T-cell (primary cell): ENCODE results near the gene STARD3. TPM values are rescaled to one million over a fixed set of nuclear protein-coding genes. Genes with fewer than 3 reads are reported as not detected.

Experiments used
- ATAC-seq, 4 experiments: fragments of 200-7000 bp in 3 of 4; fragments of 150-1000 bp in 1 of 4; cut with Tn5 transposase; replicated peaks in 1 of 4; 1 replicate in 3 of 4; 2 replicates in 1 of 4; pipeline ENCODE4 v1.10.0; 2021; ENCODE audit warnings: moderate library complexity in 3 of 4, mild to moderate bottlenecking in 2 of 4, moderate number of reproducible peaks in 1 of 4
- CTCF ChIA-PET, 2 donors: fragments of 300-600 bp; sonication (Branson Sonifier 250); formaldehyde crosslinking; loops; one replicate each; lab custom pipeline; 2022; ENCODE audit warnings: antibody characterized with exemption in 2 of 2; lab: Charles Lee
- POLR2A ChIA-PET, 2 donors: fragments of 300-600 bp; sonication (Branson Sonifier 250); formaldehyde crosslinking; loops; one replicate each; lab custom pipeline; 2022; ENCODE audit warnings: antibody characterized with exemption in 2 of 2; lab: Charles Lee
- DNase-seq, 35 experiments: peaks; one replicate each; pipeline versions ENCODE4 v3.0.0 to v3.0.0-alpha.2; 2013 to 2023
- H3K27ac ChIP-seq: one replicate; pipeline ENCODE4 v1.5.1; 2013; ENCODE audit warnings: low read length
- H3K27me3 ChIP-seq, 2 experiments: replicated peaks in 1 of 2; 1 replicate in 1 of 2; 2 replicates in 1 of 2; pipeline versions ENCODE4 v1.6.1 to v1.7.0; 2013; ENCODE audit warnings: low read length in 1 of 2, mixed read lengths in 1 of 2; ENCODE audit not compliant: control insufficient read depth in 2 of 2, insufficient read depth in 2 of 2; ENCODE audit errors: extremely low read depth in 1 of 2
- H3K36me3 ChIP-seq, 2 donors: 1 replicate in 1 of 2; 2 replicates in 1 of 2; pipeline versions ENCODE4 v1.6.1 to v1.7.0; 2013; ENCODE audit warnings: low read length in 1 of 2; ENCODE audit not compliant: control insufficient read depth in 2 of 2, insufficient read depth in 1 of 2; ENCODE audit errors: extremely low read depth in 1 of 2
- H3K4me1 ChIP-seq, 2 experiments: 1 replicate in 1 of 2; 2 replicates in 1 of 2; pipeline versions ENCODE4 v1.6.1 to v1.7.0; 2013; ENCODE audit warnings: low read length in 2 of 2, mixed read lengths in 1 of 2; ENCODE audit not compliant: insufficient read depth in 2 of 2, control insufficient read depth in 1 of 2; ENCODE audit errors: extremely low read depth in 1 of 2
- H3K4me3 ChIP-seq, 2 donors: 1 replicate in 1 of 2; 2 replicates in 1 of 2; pipeline versions ENCODE4 v1.5.1 to v1.7.0; 2013; ENCODE audit warnings: mild to moderate bottlenecking in 2 of 2, low read length in 1 of 2, moderate library complexity in 1 of 2; ENCODE audit not compliant: control insufficient read depth in 1 of 2; ENCODE audit errors: extremely low read depth in 1 of 2
- H3K9me3 ChIP-seq: 2 replicates; pipeline ENCODE4 v1.7.0; 2013
- H3K27ac Mint-ChIP-seq, 2 donors: one replicate each; pipeline ENCODE4 v1.8.0; 2020 to 2021; ENCODE audit warnings: mild to moderate bottlenecking in 2 of 2, mixed read lengths in 2 of 2
- H3K27me3 Mint-ChIP-seq, 2 donors: one replicate each; pipeline ENCODE4 v1.8.0; 2021 to 2022; ENCODE audit warnings: mixed read lengths in 2 of 2
- H3K36me3 Mint-ChIP-seq: one replicate; pipeline ENCODE4 v1.8.0; 2021; ENCODE audit warnings: mixed read lengths
- H3K4me1 Mint-ChIP-seq, 3 donors: one replicate each; pipeline ENCODE4 v1.8.0; 2020 to 2022; ENCODE audit warnings: mixed read lengths in 3 of 3, mild to moderate bottlenecking in 1 of 3
- H3K4me3 Mint-ChIP-seq, 3 donors: one replicate each; pipeline ENCODE4 v1.8.0; 2020 to 2022; ENCODE audit warnings: mild to moderate bottlenecking in 3 of 3, mixed read lengths in 3 of 3, moderate library complexity in 3 of 3
- H3K9me3 Mint-ChIP-seq, 3 donors: one replicate each; pipeline ENCODE4 v1.8.0; 2020 to 2022; ENCODE audit warnings: mixed read lengths in 3 of 3
- WGBS: methylation state at CpG from one replicate; pipeline ENCODE4 v1.1.5; 2013; ENCODE audit warnings: missing lambda C conversion rate; ENCODE audit not compliant: insufficient coverage; 5-methylcytosine and 5-hydroxymethylcytosine counted together
- total RNA-seq, 35 experiments: library from RNA in 6 of 35; stranded (reverse) in 6 of 35; fragments of 120-200 nt in 1 of 35; gene quantifications; one replicate each; pipeline versions ENCODE4 v1.2.1 to v1.2.4 and lab custom pipeline; 2013 to 2026

STARD3 gene
- total RNA-seq, 5 donors from 2014 or later (not counting 1 experiment from before 2014, with no cell fraction given), result 81.3 to 146 (median 99.7) TPM

DNA sequence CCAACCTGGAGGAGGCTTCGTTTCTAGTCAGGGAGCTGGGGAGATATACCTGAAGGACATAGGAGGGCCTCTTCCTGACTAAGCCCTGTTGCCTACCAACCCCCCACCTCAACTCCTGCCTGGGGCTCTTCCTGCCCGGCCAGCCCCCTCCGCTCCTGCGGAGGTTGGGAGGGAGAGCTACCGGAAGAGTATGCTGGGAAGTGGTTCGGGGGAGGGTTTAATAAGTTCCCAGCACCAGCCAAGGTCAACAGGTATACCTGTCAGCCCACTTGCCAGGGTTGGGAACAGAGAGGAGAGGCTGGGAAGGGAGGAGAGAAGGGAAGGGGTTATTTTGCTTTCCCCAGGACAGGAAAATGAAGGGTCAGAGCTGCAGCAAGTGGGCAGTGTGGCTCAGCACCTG is 5.5 kb upstream of the STARD3 start:
- POLR2A ChIA-PET, result interaction anchor here (0.5 to 0.6 kb wide), 2 partner anchors 16 to 1287 kb away, joined by 3 read pairs; no protein-coding TSS in a partner anchor
- H3K4me3 Mint-ChIP-seq, result no peak overlapping the region

DNA sequence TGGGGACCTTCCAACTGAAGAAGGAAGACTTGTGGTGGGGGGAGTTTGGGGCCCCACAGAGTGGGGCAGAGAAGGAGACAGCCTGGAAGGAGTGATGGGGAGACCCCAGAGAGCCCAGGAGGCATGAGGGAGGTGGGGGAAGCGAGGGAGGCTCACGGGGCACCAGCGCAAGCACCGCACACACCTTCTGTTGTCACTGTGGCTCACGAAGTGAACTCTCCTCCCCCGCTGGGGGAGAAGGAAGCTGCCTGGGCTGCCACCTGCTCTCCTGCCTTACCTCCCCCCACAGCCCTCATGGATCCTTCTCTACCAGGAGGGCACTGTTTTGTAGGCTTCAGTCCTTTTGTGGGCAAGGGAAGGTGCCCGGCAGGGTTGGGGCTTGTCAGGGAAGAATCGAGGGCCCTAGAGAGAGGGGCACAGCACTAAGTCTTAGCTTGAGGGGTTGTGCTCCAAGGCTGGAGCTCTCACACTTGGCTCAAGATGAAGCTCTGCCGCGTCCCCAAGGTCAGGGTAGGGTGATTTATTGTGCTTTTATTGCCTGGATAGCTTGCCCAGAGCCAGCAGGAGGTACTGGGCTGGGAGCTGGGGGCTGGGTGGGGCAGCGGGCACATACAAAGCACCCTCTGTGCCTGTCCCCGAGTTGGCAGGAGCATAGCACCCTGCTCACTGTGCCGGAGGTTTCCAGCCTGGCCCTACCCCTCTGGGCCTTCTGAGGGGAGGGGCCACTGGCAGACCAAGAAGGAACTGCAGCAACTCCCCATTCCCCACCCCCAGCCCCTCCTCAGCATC is 4.6 kb upstream of the STARD3 start:
- DNase-seq, result no peak
- ChIA-PET CTCF (interaction anchor here in 1 of 2 donors (5.7 kb wide), 1 partner anchor 10 kb away, joined by 40 read pairs; no protein-coding TSS in a partner anchor), POLR2A (no interaction called here)
- peaks cover 0 to 59% of the 10 kb centered on the region in 2 experiments for H3K27me3 ChIP-seq
- H3K4me1 Mint-ChIP-seq, result peaks cover 21 to 34% (median 22%) of the 10 kb centered on the region in 3 donors
- no peaks in the 10 kb centered on the region for H3K36me3 ChIP-seq
- no peak overlapping the region for H3K4me3 ChIP-seq
- H3K4me3 Mint-ChIP-seq, result no peak overlapping the region
- WGBS, result 75% methylated on average over 7 of the region's 13 CpGs
- no peak overlapping the region for H3K27ac Mint-ChIP-seq
- H3K9me3 ChIP-seq, result no peaks in the 10 kb centered on the region
- H3K4me1 ChIP-seq, result peaks cover 17 to 30% of the 10 kb centered on the region in 2 experiments
- no peak for ATAC-seq
- H3K9me3 Mint-ChIP-seq, result no peaks in the 10 kb centered on the region
- H3K27me3 Mint-ChIP-seq, result peaks cover 18 to 24% of the 10 kb centered on the region in 2 donors
- H3K36me3 Mint-ChIP-seq, result no peaks in the 10 kb centered on the region
- no peak overlapping the region for H3K27ac ChIP-seq

More for the DNA sequence above, 5.5 kb upstream of the STARD3 start:
- Histone ChIP-seq H3K4me1 (peaks cover 17 to 33% of the 10 kb centered on the region in 2 experiments), H3K27ac (no peak overlapping the region), H3K36me3 (no peaks in the 10 kb centered on the region), H3K9me3 (no peaks in the 10 kb centered on the region), H3K27me3 (peaks cover 0 to 68% of the 10 kb centered on the region in 2 experiments), H3K4me3 (no peak overlapping the region)
- Mint-ChIP-seq H3K9me3 (no peaks in the 10 kb centered on the region), H3K27me3 (peaks cover 23 to 28% of the 10 kb centered on the region in 2 donors), H3K36me3 (no peaks in the 10 kb centered on the region), H3K4me1 (peaks cover 21 to 30% (median 22%) of the 10 kb centered on the region in 3 donors), H3K27ac (peak overlapping the region in 1 of 2 donors; percentile 25)
- DNase-seq (no peak), ATAC-seq (no peak)
- WGBS, result 59% methylated on average over 2 of the region's 6 CpGs
- CTCF ChIA-PET, result interaction anchor here (0.6 to 5.7 kb wide), 3 partner anchors 9 to 366 kb away, joined by 5 to 40 read pairs (median 5); no protein-coding TSS in a partner anchor

DNA sequence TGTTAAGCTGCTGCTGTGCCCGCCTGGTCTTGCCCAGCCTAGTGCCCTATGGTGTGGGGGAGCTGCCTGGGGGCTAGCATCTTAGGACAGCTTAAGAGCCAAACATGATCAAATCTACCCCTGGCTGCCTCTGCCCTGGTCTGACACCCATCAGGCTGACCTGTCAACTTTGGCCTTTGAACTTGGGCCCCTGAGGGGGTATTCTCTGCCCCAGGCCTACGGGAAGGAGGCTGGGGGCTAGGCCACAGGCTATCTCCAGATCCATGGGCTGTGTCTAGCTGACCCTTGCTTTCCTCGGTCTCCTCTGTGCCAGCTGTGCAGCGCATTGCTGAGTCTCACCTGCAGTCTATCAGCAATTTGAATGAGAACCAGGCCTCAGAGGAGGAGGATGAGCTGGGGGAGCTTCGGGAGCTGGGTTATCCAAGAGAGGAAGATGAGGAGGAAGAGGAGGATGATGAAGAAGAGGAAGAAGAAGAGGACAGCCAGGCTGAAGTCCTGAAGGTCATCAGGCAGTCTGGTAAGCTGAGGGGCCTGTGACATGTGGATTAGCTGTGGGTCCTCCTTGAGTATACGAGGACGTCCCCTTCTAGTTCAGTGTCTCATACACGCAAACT is 3.3 kb upstream of the STARD3 start:
- Histone ChIP-seq H3K4me1 (peaks cover 27 to 39% of the 10 kb centered on the region in 2 experiments), H3K4me3 (no peak overlapping the region), H3K36me3 (peaks cover 0 to 4% of the 10 kb centered on the region in 2 donors), H3K27ac (no peak overlapping the region), H3K9me3 (no peaks in the 10 kb centered on the region), H3K27me3 (peaks cover 0 to 46% of the 10 kb centered on the region in 2 experiments)
- Mint-ChIP-seq H3K4me1 (peaks cover 32 to 47% (median 34%) of the 10 kb centered on the region in 3 donors), H3K4me3 (no peak overlapping the region), H3K27ac (no peak overlapping the region), H3K36me3 (no peaks in the 10 kb centered on the region), H3K9me3 (no peaks in the 10 kb centered on the region), H3K27me3 (peaks cover 10 to 15% of the 10 kb centered on the region in 2 donors)
- ChIA-PET CTCF (interaction anchor here (0.9 to 5.7 kb wide), 3 partner anchors 11 to 21 kb away, joined by 3 to 40 read pairs (median 4); no protein-coding TSS in a partner anchor), POLR2A (no interaction called here)
- 70% methylated on average over 7 of the region's 8 CpGs for WGBS
- DNase-seq (no peak), ATAC-seq (no peak)

DNA sequence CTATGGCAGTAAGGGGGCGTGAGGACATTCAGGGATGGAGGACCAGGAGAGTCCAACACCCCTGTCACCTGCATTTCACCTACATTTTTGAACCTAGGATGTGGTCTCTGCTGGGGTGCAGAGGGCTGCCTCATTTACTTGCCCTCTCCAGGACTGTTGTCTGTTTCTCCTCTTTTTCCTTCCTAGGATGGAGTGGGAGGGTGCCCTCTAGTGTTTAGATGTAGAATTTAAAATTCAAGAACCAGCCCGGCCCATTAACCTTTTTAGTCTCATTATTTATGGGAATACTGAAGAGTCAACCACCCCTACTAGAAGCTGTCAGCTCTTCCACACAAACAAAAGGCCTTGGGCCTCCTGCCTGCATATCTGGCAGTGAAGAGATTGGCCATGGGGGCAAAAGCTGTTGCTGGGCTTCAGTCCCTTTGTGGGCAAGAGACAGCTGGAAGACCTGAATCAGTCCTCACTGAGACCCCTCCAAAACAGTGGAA is 2.5 kb upstream of the STARD3 start:
- Mint-ChIP-seq H3K9me3 (no peaks in the 10 kb centered on the region), H3K27ac (peak overlapping the region in 1 of 2 donors; percentile 11), H3K27me3 (peaks cover 9 to 10% of the 10 kb centered on the region in 2 donors), H3K4me3 (no peak overlapping the region), H3K36me3 (no peaks in the 10 kb centered on the region), H3K4me1 (peaks cover 39 to 55% (median 41%) of the 10 kb centered on the region in 3 donors)
- Histone ChIP-seq H3K4me3 (no peak overlapping the region), H3K36me3 (peaks cover 0 to 4% of the 10 kb centered on the region in 2 donors), H3K27ac (no peak overlapping the region), H3K4me1 (peaks cover 30 to 46% of the 10 kb centered on the region in 2 experiments), H3K27me3 (peaks cover 0 to 38% of the 10 kb centered on the region in 2 experiments), H3K9me3 (no peaks in the 10 kb centered on the region)
- no peak for ATAC-seq
- no CpG with 5 or more reads among the region's 2 CpGs for WGBS
- ChIA-PET POLR2A (no interaction called here), CTCF (interaction anchor here (0.9 to 5.7 kb wide), 5 partner anchors 12 to 50 kb away, joined by 3 to 40 read pairs (median 4); no protein-coding TSS in a partner anchor)
- peak in 2 of 35 experiments; percentile 26 to 66 for DNase-seq

DNA sequence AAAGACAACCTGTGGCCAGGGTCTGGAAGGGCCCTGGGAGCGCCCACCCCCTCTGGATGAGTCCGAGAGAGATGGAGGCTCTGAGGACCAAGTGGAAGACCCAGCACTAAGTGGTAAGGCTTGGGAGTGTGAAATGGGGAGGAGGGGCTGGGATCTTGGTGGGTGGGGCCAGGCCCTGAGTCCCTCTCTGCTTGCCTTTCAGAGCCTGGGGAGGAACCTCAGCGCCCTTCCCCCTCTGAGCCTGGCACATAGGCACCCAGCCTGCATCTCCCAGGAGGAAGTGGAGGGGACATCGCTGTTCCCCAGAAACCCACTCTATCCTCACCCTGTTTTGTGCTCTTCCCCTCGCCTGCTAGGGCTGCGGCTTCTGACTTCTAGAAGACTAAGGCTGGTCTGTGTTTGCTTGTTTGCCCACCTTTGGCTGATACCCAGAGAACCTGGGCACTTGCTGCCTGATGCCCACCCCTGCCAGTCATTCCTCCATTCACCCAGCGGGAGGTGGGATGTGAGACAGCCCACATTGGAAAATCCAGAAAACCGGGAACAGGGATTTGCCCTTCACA is 1.2 kb upstream of the STARD3 start:
- ATAC-seq, result no peak
- Mint-ChIP-seq H3K36me3 (no peaks in the 10 kb centered on the region), H3K4me1 (peaks cover 50 to 67% (median 52%) of the 10 kb centered on the region in 3 donors), H3K27ac (peak overlapping the region; percentile 63 to 94), H3K9me3 (no peaks in the 10 kb centered on the region), H3K27me3 (peaks cover 8 to 9% of the 10 kb centered on the region in 2 donors), H3K4me3 (peak overlapping the region; percentile 31 to 94 (median 92))
- DNase-seq, result no peak
- H3K9me3 ChIP-seq, result no peaks in the 10 kb centered on the region
- H3K36me3 ChIP-seq, result peaks cover 0 to 4% of the 10 kb centered on the region in 2 donors
- H3K27me3 ChIP-seq, result peaks cover 0 to 25% of the 10 kb centered on the region in 2 experiments
- WGBS, result 96% methylated on average over 4 of the region's 8 CpGs
- ChIA-PET POLR2A (no interaction called here), CTCF (interaction anchor here (0.6 to 5.7 kb wide), 4 partner anchors 13 to 63 kb away, joined by 3 to 40 read pairs (median 4); no protein-coding TSS in a partner anchor)
- H3K27ac ChIP-seq, result peak overlapping the region; percentile 95
- H3K4me3 ChIP-seq, result no peak overlapping the region
- H3K4me1 ChIP-seq, result peaks cover 38 to 59% of the 10 kb centered on the region in 2 experiments
